IPS DF 19.7 (cell line): ENCODE results near the gene TENT5C.

Experiments used
- DNase-seq: peaks from one replicate; pipeline ENCODE4 v3.0.0-alpha.2; 2013; ENCODE audit warnings: low read depth, low spot score

Gene TENT5C

DNA sequence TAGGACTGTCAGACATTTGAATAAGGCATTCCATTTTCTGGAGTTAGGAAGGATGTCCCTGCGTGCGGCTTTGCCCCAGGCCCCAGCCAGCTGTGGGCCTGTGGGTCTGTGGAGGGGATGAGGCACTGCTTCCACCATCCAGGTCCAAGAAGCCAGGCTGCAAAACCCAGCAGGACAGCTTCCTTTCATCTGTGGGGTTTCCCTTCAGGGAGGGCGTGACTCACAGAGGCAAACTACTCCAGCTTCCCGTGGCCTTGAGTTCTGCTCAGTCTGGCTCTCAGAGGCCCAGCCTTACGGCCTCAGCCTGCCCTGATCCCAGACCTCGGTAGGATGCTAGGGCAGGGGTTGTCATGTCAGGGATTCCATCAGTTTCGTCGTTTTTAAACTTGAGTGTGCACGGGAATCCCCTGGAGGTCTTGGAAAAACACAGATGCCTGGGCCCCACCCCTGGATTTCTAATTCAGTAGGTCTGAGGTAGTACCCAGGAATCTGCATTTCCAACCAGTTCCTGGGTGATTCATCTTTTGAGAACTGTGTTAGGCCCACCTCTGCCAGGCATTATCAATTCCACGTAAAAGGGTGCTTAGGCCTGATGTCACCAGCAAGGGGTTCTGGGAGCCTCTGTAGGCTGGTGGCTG, 32.3 kb upstream of the TENT5C start:
- no peak for DNase-seq

DNA sequence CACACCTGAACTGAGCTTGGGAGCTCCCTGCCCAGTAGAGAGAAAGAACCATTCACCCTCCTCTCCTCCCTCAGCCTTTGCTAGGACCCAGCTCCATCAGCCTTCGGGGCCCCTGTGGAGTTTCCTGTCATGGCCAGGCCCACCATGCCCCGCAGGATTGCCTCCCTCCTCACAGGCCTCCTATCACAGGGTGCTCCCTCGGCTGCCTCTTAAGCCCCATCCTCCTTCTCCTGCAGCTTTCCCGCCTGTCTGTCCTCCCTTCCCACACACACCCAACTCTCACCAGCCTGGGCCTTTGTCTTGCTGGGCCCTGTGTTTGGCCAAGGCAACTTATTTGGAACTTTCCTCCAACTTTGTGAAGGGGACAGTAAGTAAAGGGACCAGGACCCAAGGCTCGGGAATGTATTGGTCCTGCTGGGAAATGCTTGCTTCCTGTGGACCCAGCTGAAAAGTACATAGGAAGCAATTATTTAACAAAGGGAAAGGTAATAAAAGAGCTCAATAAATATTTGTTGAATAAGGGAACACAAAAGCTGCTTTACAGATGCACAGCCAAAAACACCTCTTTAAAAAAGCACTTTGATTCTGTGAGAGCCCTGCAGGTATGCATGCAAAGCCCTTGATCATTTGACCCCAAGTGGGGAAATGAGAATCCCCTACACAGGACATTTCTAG, 31.6 kb upstream of the TENT5C start:
- no peak for DNase-seq

DNA sequence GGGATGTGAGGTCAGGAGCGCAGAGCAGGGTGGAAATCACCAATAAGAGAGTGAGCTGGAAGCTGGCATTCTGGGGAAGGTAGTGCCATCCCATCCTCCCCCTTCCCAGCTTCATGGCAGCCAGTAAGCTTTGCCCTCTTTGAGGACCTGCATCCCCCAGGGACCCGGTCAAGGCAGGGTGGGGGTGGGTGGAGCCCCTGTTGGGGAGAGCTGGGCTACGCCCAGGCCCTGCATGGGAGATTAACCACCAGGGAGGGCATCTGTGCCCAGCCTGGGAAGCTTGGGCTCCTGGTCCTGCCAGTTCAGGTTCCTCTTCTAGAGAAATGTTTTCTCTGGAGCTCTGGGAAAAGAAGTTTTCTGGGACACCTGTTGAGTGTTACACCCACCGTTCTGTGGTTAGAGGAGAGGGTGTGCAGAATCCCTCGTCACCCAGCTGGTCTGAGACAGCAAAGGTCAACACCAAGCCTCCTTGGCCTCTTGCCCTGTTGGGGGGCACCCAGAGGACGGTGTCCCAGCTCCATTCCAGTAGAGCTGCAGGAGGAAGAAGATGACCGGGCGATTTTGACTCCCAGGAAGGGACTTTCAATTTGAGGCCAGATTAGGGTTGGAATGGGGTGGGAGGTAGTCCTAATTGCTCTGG, 30.1 kb upstream of the TENT5C start:
- DNase-seq: no peak

DNA sequence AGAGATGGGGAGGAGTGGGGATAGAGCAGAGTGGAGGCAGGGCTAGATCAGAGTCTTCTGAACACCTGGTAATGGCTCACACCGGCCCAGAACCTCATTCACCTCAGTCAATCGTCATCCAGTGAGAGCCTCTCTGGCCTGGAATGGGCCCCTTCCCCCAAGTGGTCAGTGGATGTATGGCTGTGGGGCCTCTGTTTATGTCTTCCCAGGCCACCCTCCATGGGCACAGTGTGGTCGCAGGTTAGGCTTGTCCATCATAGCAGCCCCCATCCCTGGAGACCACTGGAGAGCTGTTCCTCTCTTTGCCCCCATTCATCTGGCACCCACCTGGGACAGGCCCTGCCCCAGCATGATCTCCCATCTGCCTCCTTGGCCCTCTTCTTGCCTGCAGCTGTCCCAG, 29.6 kb upstream of the TENT5C start:
- DNase-seq: no peak

DNA sequence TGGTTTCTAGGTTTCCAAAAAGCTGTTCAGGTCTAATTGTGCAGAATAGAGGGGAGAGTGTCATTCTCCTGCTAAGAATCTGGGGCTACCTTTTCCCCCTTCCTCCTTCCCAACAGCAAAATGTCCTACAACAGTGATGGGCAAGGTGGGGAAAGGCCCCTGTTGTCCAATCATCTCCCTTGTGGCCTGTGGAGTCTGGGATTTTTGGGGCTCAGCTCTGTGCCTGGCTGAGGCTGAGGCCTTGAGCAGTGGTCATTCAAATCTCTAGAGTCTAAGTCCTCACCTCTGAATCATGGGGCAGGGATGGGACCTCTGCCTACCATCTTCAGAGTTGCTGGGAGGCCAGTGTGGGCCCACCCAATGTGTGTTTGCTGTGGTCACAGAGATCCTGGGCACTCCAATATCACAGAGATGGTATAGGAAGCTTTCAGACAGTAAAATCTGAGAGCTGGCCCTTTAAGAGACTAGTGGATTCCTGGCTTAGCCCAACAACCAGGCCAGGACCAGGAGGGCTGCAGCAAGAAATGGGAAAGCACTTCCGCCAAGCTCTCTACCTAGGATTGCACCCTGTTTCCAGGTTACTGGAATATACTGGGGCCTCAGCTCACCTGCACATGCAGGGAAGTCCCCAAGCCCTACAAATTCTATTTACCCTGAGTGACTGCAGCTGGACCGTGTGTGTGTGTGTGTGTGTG, 28.5 kb upstream of the TENT5C start:
- DNase-seq: no peak

DNA sequence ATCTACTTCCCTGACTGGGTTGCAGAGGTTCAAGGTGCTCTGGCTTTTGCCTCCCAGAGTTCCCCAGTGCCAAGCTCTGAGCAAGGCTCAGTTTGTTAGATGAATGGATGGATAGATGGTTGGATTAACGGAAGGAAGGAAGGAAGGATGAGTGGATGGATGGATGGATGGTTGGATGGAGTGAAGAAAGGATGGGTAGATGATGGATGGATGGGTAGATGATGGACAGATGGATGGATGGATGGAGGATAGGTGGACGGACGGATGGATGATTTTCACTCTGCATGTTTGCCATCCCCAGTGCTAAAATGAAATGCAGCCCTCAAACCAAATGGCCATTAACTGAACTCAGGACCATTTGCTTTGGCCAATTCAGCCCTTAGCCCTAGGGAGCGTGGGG, 27.4 kb upstream of the TENT5C start:
- DNase-seq: no peak

DNA sequence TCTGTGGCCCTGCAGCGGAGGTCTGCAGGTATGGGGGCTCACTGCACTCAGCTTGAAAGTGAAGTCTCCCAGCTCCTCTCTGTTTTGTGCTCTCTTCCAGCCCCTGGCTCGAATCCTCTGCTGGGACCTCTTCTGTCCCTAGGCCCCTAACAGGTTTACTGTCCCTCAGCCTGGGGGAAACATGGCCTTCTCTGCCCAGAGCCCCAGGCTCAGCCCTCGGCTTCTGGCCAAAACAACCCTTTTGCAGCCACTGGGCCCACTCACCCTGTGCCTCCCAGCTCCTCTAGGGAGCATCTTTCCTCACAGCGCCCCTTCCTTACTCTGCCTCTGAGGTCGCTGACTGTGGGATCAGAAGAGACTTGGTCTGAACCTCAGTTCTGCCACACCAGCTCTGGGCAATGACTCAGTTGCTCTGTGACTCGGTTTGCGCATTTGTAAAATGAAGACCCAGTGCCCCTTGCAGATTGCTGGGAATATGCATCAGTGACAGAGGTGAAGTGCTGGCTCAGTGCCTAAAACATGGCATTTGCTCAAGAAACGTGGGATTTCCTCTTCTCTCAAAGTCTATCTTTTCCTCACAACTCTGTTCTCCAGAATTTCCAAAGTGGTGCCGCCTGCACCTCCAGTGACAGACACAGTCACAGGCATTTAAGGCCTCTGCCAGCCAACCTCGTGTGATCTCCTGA, 26.5 kb upstream of the TENT5C start:
- DNase-seq: no peak

DNA sequence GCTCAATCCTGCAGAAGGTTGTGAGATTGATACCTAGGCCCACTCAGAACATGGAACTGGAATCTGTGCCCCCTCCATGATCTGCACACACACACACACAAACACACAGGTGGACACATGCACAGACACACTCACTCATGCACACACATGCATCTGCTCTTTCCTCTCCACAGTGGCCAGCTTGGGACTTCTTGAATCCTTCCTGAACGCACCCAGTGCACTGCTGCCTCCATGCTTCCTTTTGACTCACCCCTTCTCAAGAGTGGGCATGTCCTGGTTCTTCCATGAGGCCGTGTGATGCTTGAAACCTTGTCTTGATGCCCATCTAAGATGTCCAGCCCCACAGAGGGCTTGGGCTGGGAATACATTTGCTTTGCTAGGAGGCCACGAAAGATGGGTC, 25.4 kb upstream of the TENT5C start:
- no peak for DNase-seq

DNA sequence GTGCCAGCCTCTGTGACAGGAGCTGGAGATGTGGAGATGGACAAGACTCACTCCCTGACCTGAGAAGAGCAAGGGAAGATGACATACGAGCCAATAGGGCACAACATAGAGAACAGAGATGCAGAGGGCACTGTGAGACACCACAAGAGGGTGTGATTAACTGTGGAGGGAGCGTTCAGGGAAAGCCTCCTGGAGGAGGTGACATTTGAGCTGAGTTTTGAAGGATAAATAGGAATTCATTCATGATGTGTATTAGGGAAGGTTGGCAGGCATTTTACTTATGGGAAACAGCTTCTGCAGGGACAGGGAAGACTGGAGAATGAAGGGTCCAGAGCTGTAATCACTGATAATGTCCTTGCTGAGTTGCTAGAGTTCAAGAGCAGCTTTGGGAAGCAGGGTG, 25.0 kb upstream of the TENT5C start:
- no peak for DNase-seq

DNA sequence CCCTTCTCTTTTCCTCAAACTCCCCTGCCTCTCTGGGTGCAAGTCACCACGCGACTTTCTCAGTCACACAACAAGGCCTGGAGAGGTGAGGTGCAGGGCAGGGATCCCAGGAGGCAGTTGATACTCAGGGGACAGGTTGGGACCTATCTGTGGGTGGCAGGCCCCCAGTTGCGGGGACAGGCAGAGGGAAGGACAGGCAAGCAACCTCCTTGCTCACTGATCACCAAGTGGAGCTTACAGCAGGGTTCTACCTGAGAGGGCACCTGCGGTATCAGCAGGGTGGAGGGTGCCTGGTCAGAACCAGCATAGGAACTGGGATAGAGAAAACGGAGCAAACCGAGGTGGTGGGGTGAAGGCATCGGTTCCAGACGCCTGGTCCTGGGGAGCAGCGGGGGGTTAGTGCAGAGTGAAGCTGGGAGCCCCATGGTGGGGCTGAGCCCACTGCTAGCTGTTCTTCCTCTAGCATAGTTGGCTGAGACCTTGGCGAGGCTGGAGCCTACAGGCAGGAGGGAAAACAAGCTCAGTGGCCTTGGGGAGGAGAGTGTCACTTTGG, 24.4 kb upstream of the TENT5C start:
- DNase-seq: no peak

DNA sequence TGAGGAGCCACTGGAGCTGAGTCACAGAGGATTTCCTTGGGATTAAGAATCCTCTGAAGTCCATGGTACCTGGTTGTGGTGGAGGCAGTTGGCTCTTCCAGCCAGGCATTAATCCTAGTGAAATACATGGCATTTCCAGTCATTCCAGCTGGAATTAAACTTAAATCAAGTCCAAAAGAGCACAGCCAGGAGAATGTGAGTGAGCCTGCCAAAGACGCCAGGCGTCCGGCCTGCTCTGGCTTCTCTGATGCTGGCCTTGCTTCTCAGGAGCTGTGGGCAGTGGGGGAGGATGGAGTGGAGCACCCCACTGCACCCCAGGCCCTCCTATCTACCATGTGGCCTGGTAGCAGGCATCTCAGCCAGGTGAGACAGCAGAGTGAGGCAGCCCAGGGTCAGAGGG, 23.4 kb upstream of the TENT5C start:
- DNase-seq: no peak

DNA sequence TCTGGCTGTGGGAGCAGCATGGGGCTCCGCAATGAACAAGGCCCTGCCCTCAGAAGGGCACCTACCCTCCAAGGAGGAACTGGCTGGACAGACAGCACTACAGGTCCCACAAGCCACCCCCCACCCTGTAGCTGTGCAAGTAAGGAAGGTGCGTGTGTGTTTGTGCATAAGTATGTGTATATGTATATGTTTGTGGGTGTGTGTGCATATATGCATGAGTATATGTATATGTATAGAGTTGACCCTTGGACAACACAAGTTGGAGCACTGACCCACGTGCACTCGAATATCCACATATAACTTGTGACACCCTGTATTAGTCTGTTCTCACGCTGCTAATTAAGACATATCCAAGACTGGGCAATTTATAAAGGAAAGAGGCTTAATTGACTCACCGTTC, 22.6 kb upstream of the TENT5C start:
- DNase-seq: no peak

DNA sequence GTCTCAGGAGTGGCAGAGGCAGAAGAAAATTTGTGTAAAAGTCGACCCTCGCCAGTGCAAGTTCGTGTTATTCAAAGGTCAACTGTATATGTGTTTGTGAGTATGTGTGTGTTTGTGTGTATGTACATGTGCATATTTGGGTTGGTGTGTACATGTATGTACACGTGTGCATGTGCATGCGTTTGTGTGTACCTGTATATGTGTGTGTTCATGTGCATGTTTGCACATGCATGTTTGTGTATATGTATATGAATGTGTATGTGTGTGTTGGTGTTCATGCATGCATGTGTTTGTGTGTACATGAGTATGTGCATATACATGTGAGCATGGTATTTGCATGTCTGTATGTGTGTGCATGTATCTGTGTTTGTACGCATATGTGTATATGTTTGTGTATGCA, 21.7 kb upstream of the TENT5C start:
- no peak for DNase-seq

DNA sequence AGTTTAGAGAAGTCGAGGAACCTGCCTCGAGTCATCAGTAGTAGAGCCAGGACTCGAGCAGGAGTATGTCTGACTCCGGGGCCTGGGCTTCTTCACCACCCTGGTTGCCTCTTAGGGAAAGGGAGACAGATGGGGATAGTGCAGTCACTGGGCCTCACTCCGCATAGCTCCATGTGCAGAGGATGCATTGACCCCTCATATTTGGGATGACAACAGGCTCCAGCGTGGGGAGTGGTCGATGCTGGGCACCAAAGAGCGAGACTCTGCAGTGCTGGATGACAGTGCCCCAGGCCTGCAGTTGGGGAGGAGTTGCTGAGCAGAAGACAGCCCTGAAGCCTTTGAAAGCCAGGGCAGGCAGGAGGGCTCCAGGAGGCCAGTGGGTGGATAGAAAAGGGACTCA, 20.8 kb upstream of the TENT5C start:
- no peak for DNase-seq

DNA sequence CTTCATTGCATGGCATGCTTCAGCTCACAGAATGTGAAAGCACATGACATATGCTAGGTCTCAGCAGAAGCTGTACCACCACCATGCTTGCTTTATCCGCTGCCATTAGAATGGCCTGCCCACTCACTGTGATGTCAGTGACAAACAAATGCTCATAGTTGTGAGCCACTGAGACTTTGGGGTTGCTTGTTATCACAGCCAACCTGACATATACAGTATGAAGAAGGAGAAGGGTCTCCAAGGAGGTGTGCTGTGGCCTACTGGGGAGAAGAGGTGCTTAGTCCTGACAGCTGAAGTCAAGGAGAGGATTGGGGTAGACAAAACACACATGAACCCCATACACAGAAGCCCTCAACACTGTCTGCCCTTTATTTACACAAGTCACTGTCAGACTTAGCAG, 19.5 kb upstream of the TENT5C start:
- no peak for DNase-seq

DNA sequence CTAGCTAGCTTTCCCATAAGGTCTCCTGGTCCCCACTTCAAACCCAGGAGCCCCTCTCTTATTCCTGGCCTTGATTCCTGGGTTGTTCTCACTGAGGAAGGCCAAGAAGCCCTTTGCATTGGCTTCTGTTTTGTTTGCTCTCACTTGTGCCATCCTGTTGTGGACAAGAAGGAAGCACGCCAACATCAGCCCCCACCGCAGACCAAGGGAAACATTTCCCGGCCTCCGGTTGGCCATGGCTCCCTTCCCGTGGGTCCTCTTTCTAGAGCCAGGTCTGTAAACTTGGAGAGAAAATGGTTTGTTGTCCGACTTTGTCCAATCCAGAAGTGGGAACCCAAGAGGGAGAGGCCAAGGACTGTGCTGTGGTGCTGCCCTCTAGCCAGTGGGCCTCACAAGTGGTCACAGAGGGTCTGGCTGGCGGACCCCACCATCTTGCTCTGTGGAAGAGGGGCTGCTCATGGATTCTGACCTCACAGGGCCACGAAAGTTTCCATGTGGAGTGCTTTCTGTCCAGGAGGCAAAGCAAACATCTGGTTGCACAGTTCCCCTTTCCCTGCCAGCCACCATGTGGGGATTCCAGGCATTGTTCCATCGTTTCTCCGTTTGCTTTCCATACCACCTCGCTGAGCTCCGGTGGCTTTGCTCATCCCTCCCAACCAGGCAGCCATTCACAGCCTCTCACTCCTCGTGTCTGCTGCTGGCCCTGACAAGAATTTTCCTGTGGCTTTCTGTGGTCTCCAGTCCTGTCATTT, 18.9 kb upstream of the TENT5C start:
- no peak for DNase-seq

DNA sequence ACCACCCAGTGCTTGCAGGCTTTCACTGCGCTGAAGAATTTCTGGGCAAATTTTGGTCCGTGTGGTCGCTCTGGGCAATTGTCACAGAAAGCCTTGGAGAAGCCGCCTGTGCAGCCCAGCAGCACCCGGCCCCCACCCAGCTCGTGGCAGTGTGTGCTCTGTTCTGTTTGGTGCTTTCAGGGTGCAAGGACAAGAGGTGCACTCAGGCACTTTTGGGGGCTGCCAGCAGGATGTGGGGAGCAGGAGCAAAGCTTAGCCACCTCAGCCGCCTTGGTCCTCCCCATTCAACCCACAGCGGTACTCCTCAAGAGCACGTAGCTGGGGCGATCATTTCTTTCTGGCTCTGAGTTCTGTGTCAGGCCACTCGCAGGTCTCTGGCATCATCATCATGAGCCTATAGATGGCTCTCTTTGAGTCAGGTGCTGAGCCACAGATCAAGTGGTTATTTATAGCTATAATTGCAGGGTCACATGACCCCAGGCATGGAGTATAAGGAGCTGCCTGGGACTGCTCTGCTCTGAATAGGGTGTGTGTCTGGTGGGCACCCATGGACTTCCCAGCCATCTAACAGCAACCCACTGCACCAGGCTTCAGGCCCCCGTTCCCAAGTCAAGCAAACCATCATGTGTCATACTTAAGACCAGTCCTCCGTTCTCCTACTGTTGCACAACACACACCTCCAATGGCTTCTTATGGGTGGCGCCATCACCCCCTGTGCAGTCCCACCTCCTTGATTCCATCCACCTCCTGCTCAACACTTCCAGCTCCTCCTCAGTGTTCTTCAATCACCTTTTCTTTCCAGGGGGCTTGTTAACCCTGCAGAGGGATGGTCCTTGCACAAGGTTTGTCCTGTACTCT, 18.1 kb upstream of the TENT5C start:
- no peak for DNase-seq

DNA sequence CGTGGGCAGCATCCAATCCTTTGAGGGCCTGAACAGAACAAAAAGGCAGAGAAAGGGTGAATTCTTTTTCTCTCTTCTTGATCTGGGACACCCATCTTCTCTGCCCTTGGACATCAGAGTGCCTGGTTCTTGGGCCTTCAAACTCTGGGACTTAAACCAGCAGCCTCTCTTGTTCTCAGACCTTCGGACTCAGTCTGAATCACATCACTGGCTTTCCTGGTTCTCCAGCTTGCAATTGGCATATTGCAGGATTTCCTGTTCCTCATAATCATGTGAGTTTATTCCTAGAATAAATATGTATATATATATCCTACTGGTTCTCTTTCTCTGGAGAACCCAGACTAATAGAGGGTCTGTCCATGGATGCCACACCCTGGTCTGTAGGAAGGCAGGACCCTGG, 16.3 kb upstream of the TENT5C start:
- no peak for DNase-seq

DNA sequence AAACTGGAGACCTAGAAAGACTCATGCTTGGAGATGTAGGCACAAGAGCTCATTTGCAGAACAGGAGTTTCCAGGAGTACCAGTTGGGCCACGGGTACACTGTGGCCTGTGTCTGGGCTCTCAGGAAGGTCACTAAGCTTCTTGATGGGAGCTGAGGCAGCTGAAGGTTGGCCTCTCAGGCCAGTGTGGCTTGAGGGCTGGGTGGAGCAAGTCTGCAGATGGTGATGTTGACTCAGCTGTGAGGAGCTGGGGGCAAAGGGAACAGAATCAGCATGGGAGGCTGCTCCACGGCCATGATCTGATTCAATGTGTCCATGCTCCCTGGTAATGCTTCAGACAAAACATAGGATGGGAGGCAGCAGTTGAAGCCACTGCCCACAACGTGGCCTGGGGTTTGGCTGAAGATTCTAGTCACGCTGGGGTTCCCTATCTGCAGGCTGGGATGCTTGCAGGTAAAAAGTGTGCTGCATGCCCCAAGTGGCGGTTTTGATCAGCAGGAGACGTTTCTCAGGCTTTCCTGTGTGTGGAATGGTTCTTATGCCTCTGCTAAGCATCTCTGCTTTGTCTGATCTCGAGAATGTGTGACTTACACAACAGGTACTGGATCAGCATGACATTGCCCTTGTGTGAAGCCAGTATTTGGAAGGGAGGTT, 15.4 kb upstream of the TENT5C start:
- DNase-seq: no peak

DNA sequence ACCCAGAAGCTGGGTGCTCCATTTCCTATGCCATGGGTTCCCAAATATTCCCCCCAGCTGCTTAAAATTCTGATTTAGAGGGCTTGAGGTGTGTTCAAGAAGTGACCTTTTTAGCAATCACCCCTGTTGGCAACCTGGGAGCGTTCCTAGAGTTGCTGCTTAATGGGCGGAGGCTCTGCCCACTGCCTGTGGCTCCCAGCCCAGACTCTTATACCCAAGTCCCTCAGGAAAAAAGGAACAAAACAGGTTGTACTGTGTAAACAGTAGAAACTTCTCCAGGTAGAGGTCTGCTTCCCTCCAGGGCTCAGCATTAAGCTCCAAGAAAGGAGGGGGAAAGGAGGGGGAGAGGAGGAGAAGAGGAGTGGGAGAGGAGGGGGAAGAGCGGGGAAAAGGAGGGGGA, 14.6 kb upstream of the TENT5C start:
- no peak for DNase-seq
